CD4-positive, alpha-beta T cell (primary cell): ENCODE results near the gene ZNF577. TPM values are rescaled to one million over a fixed set of nuclear protein-coding genes. Genes with fewer than 3 reads are reported as not detected.

Experiments
- ATAC-seq: fragments of 200-7000 bp; cut with Tn5 transposase; one replicate; pipeline ENCODE4 v1.10.0; 2022; ENCODE audit warnings: mild to moderate bottlenecking; ENCODE audit not compliant: poor library complexity
- CTCF ChIA-PET: fragments of 350-600 bp; sonication (Branson Sonifier 250); formaldehyde crosslinking; loops from one replicate; lab custom pipeline; 2021; ENCODE audit warnings: antibody characterized with exemption, inconsistent platforms; lab: Charles Lee
- POLR2A ChIA-PET: fragments of 350-600 bp; sonication (Branson Sonifier 250); formaldehyde crosslinking; loops from one replicate; lab custom pipeline; 2021; ENCODE audit warnings: antibody characterized with exemption, inconsistent platforms; lab: Charles Lee
- DNase-seq, 14 experiments: peaks; one replicate each; pipeline ENCODE4 v3.0.0-alpha.2; 2013 to 2020; ENCODE audit warnings: mixed read lengths in 2 of 14
- H3K27ac ChIP-seq, 2 donors: one replicate each; pipeline versions ENCODE4 v1.5.1 to v1.7.0; 2013; ENCODE audit warnings: low read length in 2 of 2, low read depth in 1 of 2, mild to moderate bottlenecking in 1 of 2
- H3K27me3 ChIP-seq, 2 experiments: 1 replicate in 1 of 2; 2 replicates in 1 of 2; pipeline versions ENCODE4 v1.6.1 to v1.7.0; 2013; ENCODE audit warnings: low read length in 2 of 2, control low read depth in 1 of 2, mild to moderate bottlenecking in 1 of 2, moderate library complexity in 1 of 2; ENCODE audit not compliant: insufficient read depth in 2 of 2, control insufficient read depth in 1 of 2
- H3K36me3 ChIP-seq: one replicate; pipeline ENCODE4 v1.6.1; 2013; ENCODE audit warnings: low read length, control low read depth; ENCODE audit not compliant: insufficient read depth
- H3K4me1 ChIP-seq: one replicate; pipeline ENCODE4 v1.6.1; 2013; ENCODE audit warnings: low read length, control low read depth; ENCODE audit not compliant: insufficient read depth
- H3K4me3 ChIP-seq: one replicate; pipeline ENCODE4 v1.5.1; 2013; ENCODE audit warnings: mild to moderate bottlenecking, low read length, moderate library complexity
- H3K9me3 ChIP-seq, 2 experiments: 1 replicate in 1 of 2; 2 replicates in 1 of 2; pipeline versions ENCODE4 v1.6.1 to v1.7.0; 2013; ENCODE audit warnings: low read length in 2 of 2, mild to moderate bottlenecking in 2 of 2, control low read depth in 1 of 2, moderate library complexity in 1 of 2; ENCODE audit not compliant: control insufficient read depth in 1 of 2, insufficient read depth in 1 of 2
- H3K27ac Mint-ChIP-seq: one replicate; pipeline ENCODE4 v1.8.0; 2020; ENCODE audit warnings: mixed read lengths
- H3K27me3 Mint-ChIP-seq: one replicate; pipeline ENCODE4 v1.8.0; 2021; ENCODE audit warnings: mixed read lengths
- H3K36me3 Mint-ChIP-seq: one replicate; pipeline ENCODE4 v1.8.0; 2021; ENCODE audit warnings: low read depth, mixed read lengths
- H3K4me1 Mint-ChIP-seq: one replicate; pipeline ENCODE4 v1.8.0; 2021; ENCODE audit warnings: low read depth, mixed read lengths
- H3K4me3 Mint-ChIP-seq: one replicate; pipeline ENCODE4 v1.8.0; 2020; ENCODE audit warnings: mild to moderate bottlenecking, mixed read lengths
- H3K9me3 Mint-ChIP-seq: one replicate; pipeline ENCODE4 v1.8.0; 2020; ENCODE audit warnings: mixed read lengths
- intact Hi-C, 2 experiments: fragments of 100-400 bp; cut with DNase I in 1 of 2; cut with micrococcal nuclease in 1 of 2; formaldehyde crosslinking; loops; one replicate each; pipeline versions ENCODE4 v1.15.1 to v1.9.0; 2023 to 2025; cut with DNase I, micrococcal nuclease
- total RNA-seq, 174 experiments: library from RNA in 2 of 174; stranded (reverse) in 2 of 174; gene quantifications; one replicate each; pipeline ENCODE4 v1.2.3 and lab custom pipeline; 2021 to 2026
- TF ChIP-seq, protein P1 (sequence below): fragments of 200-600 bp; IDR thresholded peaks from one replicate; pipeline ENCODE4 v1.8.0; 2022; ENCODE audit warnings: antibody characterized with exemption, mild to moderate bottlenecking

The ZNF577 gene
- total RNA-seq, 2 experiments from 2014 or later = 8.0 to 10.3 TPM

DNA sequence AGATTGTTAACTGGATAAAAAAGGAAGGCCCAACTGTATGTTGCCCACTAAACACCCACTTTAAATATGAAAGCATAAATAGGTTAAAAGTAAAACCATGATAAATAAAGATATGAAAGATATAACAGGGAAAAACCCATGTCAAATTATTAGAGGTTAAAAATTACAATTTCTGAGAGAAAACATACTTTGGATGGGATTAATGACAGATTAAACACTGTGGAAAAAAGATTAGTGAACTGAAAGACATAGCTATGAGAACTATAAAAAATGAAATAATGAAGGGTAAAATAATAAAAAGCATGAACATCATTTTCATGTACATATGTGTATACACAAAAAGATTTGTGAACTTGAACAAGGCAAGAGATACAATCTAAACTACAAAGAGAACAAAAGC, 2.2 kb upstream of the ZNF577 start:
- no peak overlapping the region for H3K4me3 ChIP-seq
- H3K27me3 ChIP-seq = no peaks in the 10 kb centered on the region
- ATAC-seq (no peak), DNase-seq (no peak)
- peaks cover 48% of the 10 kb centered on the region for H3K36me3 ChIP-seq
- H3K36me3 Mint-ChIP-seq = peaks cover 100% of the 10 kb centered on the region
- no peak overlapping the region for H3K4me3 Mint-ChIP-seq
- no peak overlapping the region for H3K27ac Mint-ChIP-seq
- POLR2A ChIA-PET = no interaction called here
- TF ChIP-seq, protein P1, sequence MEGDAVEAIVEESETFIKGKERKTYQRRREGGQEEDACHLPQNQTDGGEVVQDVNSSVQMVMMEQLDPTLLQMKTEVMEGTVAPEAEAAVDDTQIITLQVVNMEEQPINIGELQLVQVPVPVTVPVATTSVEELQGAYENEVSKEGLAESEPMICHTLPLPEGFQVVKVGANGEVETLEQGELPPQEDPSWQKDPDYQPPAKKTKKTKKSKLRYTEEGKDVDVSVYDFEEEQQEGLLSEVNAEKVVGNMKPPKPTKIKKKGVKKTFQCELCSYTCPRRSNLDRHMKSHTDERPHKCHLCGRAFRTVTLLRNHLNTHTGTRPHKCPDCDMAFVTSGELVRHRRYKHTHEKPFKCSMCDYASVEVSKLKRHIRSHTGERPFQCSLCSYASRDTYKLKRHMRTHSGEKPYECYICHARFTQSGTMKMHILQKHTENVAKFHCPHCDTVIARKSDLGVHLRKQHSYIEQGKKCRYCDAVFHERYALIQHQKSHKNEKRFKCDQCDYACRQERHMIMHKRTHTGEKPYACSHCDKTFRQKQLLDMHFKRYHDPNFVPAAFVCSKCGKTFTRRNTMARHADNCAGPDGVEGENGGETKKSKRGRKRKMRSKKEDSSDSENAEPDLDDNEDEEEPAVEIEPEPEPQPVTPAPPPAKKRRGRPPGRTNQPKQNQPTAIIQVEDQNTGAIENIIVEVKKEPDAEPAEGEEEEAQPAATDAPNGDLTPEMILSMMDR = no peak
- peaks cover 12% of the 10 kb centered on the region for H3K9me3 Mint-ChIP-seq
- peaks cover 38 to 100% of the 10 kb centered on the region in 2 experiments for H3K9me3 ChIP-seq
- intact Hi-C loops = loop anchor here (5.0 kb wide), 2 partner anchors 37 to 97 kb away; partner anchors contain the start of genes ZNF350 (in 1 of the 2) and ZNF613 (in 1 of the 2)
- CTCF ChIA-PET = no interaction called here
- no peak overlapping the region for H3K27ac ChIP-seq
- no peaks in the 10 kb centered on the region for H3K27me3 Mint-ChIP-seq
- peaks cover 21% of the 10 kb centered on the region for H3K4me1 Mint-ChIP-seq
- H3K4me1 ChIP-seq = peaks cover 7% of the 10 kb centered on the region

DNA sequence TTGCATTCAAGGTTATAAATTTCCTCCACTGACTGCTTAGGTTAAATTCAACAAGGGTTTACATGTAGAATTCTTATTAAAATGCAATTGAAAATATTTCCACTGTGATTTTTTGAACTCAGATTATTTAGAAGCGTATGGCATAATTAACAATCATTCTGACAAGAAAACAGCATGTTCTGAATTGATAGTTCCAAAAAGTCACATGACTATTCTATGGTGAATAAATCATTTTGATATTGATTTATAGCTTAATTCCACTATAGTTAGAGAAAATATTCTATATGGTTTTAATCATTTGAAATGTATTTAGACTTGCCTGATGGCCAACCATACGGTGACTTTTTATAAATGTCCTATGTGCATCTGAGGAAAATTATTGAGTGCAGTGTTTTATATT, 3.0 kb downstream of the ZNF577 start:
- TF ChIP-seq, protein P1 = no peak
- no peaks in the 10 kb centered on the region for H3K27me3 Mint-ChIP-seq
- Histone ChIP-seq H3K36me3 (peaks cover 17% of the 10 kb centered on the region), H3K4me1 (peaks cover 7% of the 10 kb centered on the region), H3K27me3 (no peaks in the 10 kb centered on the region), H3K4me3 (no peak overlapping the region), H3K27ac (no peak overlapping the region), H3K9me3 (peaks cover 39 to 98% of the 10 kb centered on the region in 2 experiments)
- peaks cover 13% of the 10 kb centered on the region for H3K9me3 Mint-ChIP-seq
- CTCF ChIA-PET = interaction anchor here (1.2 to 1.4 kb wide), 2 partner anchors 11 to 98 kb away, joined by 3 read pairs; no protein-coding TSS in a partner anchor
- DNase-seq = no peak
- no peak overlapping the region for H3K4me3 Mint-ChIP-seq
- POLR2A ChIA-PET = interaction anchor here (0.7 kb wide), 1 partner anchor 1636 kb away, joined by 3 read pairs; no protein-coding TSS in a partner anchor
- intact Hi-C loops = loop anchor here (5.0 kb wide), 2 partner anchors 43 to 103 kb away; partner anchors contain the start of genes ZNF350 (in 1 of the 2) and ZNF613 (in 1 of the 2)
- peaks cover 17% of the 10 kb centered on the region for H3K4me1 Mint-ChIP-seq
- H3K36me3 Mint-ChIP-seq = peaks cover 94% of the 10 kb centered on the region
- ATAC-seq = no peak
- H3K27ac Mint-ChIP-seq = no peak overlapping the region

DNA sequence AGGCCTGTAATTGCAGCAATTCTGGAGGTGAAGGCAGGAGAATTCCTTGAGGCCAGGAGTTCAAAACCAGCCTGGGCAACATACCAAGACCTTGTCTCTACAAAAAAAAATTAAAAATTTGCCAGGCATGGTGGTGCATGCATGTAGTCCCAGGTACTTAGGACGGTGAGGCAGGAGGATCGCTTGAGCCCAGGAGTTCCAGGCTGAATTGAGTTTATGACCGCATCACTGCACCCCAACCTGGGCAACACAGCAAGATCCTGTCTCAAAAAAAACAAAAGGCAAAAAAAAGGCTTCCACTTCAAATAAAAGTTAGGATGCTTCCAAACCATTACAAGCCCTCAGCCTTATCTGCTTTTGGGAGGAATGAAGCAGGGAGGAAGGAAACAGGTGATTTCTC, 5.2 kb downstream of the ZNF577 start:
- no peak for DNase-seq
- Mint-ChIP-seq H3K36me3 (peaks cover 94% of the 10 kb centered on the region), H3K27me3 (no peaks in the 10 kb centered on the region), H3K27ac (no peak overlapping the region), H3K9me3 (peaks cover 21% of the 10 kb centered on the region), H3K4me3 (no peak overlapping the region), H3K4me1 (peaks cover 9% of the 10 kb centered on the region)
- CTCF ChIA-PET = no interaction called here
- Histone ChIP-seq H3K4me1 (peaks cover 3% of the 10 kb centered on the region), H3K27me3 (no peaks in the 10 kb centered on the region), H3K4me3 (no peak overlapping the region), H3K27ac (no peak overlapping the region), H3K9me3 (peaks cover 42 to 93% of the 10 kb centered on the region in 2 experiments), H3K36me3 (peaks cover 24% of the 10 kb centered on the region)
- intact Hi-C loops = no loop called here
- TF ChIP-seq, protein P1 = no peak
- POLR2A ChIA-PET = no interaction called here
- no peak for ATAC-seq
